Measurements from ENCODE around the gene KRTAP20-2.

The KRTAP20-2 gene

DNA sequence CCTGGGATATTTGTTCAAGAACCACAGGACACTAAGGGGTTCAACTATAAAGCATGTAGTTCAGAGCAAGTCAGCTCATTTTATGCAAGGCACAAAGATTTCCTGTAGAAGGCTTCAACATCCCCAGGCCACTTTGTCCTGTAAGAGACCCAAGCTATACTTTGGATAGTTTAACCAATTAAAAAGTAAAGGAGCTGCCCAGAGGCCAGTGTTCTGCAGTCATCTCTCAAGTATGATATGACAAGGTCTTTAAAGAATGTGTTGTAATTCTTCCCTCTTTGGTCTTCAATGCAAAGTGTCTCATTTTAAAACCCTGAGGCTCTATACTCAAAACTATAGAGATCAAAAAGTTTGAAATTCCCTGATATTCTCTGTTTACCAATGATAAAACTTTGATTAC, 41.7 kb downstream of the KRTAP20-2 start:
- no peak for DNase-seq

DNA sequence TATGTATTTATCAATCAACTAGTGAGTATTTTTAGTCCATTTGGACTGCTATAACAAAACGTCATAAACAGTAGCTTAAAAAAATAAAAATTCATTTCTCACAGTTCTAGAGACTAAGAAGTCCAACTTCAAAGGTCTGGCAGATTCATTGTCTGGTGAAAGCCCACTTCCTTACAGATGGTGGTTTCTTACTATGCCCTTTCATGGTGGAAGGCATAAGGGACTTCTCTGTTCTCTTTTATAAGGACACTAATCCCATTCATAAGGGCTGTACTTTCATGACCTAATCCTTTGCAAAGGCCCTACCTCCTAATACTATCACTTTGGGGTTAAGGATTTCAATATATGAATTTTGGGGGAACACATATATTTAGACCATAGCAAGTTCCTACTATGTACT, 45.6 kb downstream of the KRTAP20-2 start:
- DNase-seq = no peak

DNA sequence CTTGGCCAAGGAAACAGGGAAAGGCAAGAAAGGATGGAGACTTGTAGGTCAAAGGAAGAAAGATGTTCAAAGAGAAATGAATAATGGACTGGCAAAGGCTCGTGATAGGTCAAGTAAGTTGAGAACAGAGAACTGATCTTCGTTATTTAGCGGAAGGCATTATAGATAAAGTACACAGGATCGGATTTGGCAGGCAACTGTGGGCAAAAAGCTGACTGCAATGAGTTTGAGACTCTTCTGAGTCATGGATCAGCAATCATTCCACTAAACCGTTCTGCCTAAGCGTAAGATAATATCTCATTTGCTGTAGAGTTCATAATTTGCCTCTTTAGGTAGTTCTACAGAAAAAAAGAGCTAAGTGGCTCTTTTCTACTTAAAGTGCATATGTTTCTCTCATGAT, 49.5 kb downstream of the KRTAP20-2 start:
- no peak for DNase-seq

Measured in inflammatory macrophage (primary cell).